G401 (cell line): Measurements from ENCODE around the gene PRPF40B. TPM values are rescaled to one million over a fixed set of nuclear protein-coding genes. Genes with fewer than 3 reads are reported as not detected.
A peak's percentile ranks its signal among the peaks of the same experiment; 100 is the strongest.

Source experiments
- DNase-seq: peaks from one replicate; pipeline ENCODE4 v3.0.0-alpha.2; 2015; ENCODE audit warnings: low spot score
- in situ Hi-C: cut with HindIII; loops from 2 replicates; pipeline ENCODE4 v1.10.0; 2016; ENCODE audit warnings: low sequenced_read_pairs, mixed read lengths
- total RNA-seq: library from RNA; depleted of rRNA; stranded (reverse); fragments of >200 nt; shearing (Covaris generic); gene quantifications from 2 replicates; pipeline ENCODE4 v1.2.3, GENCODE V29; 2014; rRNA removed

The PRPF40B gene
- total RNA-seq, 1 experiment from 2014 or later = 11.2 TPM

DNA sequence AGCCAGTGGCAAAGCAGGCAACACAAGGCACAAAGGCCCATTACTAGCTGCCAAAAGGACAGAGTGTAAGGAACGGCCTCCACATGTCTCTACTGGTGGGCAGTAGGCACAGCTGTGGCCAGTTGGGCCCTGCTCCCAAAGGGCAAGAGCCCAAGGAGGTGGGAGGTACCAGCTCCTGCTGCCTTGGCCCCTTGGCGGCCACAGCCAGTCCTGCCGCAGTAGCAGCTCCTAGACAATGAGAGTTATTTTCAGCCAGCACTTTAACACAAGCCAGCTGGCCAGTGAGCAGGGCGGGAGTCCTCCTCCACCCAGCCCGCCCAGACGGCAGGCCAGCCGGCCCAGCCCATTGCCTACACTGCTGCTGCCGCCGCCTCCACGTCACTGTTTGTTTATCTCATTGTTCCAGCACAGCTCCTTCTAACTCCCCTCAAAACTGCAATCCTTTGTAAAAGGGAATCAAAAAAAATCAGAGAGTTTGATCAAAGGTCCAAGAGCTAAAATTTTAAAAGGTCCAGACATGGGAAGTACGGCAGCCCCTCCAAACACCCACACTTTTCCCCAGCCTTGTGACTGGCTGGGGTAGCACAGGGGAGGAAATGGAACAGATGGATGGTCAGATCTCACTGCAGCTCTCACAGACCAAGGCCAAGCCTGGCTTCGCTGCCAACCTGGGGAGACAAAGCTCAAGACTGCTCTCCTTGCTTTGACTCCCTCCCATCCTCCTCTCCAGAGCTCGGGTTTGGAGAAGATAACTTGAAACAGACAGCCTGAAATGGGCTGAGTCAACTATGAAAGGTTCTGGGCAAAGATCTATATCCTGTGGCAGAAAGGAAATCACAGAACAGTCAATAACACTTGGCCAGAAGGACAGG lies 50.3 kb downstream of the PRPF40B start:
- in situ Hi-C loops = no loop called here
- DNase-seq = peak; percentile 97

DNA sequence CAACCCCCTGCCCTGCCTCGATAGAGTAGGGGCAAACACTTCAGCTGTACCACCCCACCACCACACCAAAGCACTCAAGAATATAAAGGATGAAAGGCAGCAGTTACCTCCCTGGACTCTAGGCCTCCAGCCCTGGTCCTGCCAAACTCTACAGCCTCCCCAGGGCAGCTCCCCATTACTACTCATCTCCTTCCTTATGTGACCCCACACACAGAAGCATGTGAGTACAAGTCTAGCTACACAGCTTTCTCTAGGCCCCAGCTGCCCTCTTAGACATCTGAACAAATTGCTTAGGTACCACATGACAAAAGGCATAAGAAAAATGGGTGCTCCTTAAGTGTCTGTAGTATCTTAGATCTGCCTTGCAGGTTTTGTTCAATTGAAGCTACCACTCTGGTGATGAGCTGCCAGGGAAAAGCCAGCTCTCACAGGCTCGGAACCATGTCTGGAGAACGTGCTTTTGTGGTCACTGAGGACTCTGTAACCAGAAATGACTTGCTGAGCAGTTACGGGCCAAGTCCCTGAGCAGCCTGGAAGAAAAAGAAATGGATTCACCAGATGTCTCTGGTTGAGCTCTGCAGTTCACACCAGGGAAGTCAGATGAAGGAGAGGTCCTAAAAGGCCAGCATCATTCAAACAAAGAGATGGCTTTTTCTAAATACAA lies 51.1 kb downstream of the PRPF40B start:
- DNase-seq = peak; percentile 24
- in situ Hi-C loops = no loop called here

DNA sequence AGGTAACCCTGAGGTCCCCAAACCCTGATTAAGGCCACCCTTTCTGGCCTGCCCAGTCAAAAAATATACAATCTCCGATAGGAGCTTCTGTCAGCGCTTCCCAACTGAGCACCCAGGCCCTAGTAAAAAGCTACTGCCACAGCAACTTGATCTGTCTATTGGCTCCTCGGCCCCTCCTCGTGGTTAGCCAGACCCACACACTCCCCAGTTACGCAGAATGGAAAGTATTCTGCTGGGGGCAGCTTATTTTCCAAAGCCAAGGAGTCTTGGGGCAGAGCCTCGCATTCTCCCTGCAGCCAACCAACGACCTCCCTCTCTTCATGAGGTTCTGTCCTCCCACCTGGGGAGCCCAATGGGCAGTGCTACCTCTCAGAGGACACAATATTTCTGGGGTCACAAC lies 51.8 kb downstream of the PRPF40B start:
- in situ Hi-C loops = no loop called here
- DNase-seq = no peak

DNA sequence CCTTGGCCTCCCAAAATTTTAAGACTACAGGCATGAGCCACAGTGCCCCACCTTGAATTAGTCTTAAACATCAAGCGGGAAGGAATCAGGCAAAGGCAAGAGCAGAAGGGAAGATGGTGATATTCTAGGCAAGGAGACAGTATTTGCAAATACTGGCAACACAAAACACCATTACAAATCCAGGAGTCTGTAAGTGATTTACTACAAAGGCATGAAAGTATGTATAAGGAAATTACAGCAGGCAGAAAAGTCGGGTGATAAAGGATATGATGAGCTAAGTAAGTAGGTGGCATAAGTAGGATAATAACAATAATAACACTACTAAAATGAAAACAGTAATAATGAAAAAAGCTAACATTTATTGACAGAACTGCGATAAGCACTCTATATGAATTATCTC lies 55.4 kb downstream of the PRPF40B start:
- DNase-seq = no peak
- in situ Hi-C loops = no loop called here

DNA sequence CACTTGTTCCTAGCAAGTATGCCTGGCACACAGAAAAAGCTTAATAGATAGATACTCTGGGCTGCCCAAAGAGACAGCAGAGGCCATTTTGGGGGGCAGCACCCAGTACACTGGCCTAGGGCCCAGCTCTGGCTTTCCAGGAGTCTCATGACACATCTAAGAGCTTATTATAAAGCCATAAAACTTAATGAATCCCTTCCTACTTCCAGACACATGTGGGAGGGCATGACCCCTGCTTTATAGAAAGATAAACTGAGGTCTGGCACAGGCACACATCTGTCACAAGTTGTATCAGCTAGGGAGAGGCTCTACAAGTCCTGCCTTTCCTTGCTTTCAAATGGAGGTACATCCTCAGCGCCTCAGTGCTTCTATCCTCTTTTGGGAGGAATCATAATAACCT lies 56.7 kb downstream of the PRPF40B start:
- no peak for DNase-seq
- in situ Hi-C loops = no loop called here

DNA sequence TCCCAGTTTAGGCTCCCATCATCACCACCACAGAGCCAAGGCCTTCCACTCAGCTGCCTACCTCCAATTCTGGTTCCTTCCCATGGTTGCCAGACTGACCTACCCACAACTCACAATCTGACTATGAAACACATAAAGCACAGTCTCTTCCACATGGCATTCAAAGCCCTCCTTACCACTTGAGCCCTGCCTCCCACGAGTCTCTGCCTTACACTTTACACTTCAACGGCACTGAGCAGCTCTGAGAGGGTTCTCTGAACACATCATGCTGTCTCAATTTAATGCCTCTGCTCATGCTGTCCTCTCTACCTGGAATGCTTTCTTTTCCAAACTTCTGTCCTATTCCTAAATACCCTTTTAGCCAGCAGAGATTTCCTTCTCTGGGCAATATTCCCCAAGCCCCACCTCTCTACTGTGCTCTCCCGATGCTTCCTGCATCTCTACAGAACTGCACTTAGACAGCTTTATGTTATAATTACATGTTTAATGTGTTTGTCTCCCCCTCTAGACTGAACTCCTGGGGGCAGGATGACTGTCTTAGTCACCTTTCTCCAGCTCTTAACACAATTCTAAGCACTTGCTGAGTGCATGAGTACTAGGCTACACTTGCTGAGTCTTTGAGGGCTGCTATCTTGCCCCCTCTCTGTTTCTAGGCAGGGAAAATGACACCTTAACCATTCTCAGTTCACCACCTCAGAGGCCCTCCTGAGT lies 60.4 kb downstream of the PRPF40B start:
- DNase-seq = no peak
- in situ Hi-C loops = no loop called here

DNA sequence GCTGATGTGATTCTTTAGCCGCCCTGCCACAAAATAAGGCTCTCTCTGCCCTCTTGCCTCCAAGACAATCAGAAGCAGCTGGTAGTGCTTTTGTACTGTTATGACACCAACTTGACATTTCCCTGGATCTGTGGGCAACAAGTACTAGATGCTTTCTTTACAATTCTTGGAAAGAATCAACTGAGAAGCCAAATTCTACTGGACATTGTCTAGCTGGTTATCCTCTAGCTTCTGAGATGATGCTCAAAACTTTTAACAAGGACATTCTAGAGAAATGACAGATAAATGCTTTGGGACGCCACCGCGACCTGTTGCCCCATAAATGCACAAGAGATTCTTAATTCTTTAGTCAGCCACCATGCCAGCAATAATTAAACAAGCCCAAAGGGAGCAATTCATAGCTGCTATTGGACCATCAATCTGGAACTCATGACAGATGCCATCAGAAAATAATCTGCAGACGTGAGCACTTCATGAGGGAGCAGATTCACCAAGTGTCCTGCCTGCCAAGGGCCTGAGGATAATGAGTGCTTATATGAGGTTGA lies 61.0 kb downstream of the PRPF40B start:
- no peak for DNase-seq
- in situ Hi-C loops = no loop called here

DNA sequence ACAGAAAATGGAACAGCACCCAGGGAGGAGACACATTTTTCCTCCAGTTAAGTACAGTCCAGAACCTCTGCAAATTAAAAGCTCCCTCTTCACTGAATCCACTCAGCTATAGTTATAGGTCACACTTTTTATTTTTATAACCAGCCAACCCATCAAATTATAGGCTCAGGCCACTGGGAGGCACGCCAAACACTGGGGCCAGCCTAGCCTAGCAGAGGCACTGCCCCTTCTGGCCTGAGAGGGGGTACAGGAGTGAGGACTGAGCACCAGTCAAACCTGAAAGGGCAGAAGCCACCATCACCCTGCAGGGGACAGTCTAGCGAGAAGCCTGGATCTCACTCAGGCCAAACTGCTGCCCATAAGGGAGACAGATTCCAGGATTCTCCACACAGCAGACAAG lies 64.6 kb downstream of the PRPF40B start:
- DNase-seq = no peak
- in situ Hi-C loops = no loop called here

DNA sequence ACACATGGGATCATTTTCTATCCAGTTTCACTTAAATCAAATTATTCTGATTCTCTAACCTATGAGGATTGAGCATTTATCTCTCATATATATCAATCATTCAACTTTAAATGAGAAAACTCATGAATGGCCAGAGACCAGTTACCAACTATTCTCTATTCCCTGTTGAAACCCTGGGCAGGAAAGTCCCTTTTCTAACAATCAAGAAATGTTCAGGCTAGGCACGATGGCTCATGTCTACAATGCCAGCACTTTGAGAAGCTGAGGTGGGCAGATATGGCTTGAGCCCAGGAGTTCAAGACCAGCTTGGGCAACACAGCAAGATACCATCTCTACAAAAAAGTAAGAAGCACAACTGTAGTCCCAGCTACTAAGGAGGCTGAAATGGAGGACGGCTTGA lies 65.9 kb downstream of the PRPF40B start:
- in situ Hi-C loops = no loop called here
- DNase-seq = no peak

DNA sequence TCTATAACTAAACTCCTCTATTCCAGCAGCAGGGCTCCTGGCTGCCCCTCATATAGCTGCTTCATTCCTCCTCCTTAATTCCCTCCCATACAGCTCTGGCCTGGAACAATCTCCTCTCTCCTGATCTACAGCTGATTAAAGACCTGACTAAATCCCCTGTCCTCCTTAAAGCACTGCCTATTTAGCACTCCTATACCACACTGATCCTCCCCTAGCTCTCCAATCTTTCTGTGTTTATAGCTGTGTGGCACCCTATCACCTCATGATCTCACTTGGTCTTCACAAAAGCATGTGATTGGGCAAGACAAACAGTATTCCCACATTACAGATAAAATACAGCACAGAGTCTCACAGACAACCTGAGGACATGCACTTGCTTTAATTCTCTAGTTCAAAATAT lies 66.4 kb downstream of the PRPF40B start:
- in situ Hi-C loops = no loop called here

DNA sequence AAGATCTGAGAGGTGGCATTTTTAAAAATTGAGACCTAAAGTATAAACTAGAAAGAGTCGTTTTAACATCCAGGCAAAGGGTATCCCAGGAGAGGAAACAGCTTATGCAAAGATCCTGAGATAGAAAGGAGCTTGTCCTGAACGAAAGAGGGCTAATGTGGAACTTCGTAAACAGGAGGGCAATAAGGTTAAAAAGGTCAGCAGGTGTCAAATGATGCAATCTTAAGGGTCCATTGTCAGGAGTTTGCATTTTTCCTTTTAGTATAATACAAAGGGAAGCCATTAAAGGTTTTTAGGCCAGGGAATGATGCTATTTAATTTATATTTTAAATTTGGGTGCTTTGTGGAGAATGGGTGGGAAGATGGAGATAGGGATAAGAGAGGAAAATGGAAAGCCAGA lies 69.5 kb downstream of the PRPF40B start:
- in situ Hi-C loops = no loop called here
- DNase-seq = no peak

More for the DNA sequence above, 66.4 kb downstream of the PRPF40B start:
- no peak for DNase-seq

DNA sequence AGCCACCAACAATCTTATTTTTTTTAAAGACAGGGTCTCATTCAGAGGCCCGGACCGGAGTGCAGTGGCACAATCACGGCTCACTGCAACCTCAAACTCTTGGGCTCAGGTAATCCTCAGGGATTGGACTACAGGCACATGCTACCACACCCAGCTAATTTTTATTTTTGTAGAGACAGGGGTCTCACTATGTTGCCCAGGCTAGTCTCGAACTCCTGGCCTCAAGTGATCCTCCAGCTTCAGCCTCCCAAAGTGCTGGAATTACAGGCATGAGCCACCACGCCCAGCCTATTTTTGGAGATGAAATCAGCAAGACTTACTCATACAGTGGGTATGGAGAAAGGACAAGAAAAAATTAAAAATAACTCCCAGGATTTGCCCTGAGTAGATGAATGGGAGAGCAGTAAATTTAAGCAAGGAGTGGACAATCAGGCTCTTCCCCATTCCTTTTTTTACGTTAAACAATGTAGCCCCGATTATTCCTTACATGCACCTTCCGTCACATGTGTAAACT lies 70.6 kb downstream of the PRPF40B start:
- in situ Hi-C loops = no loop called here
- DNase-seq = no peak

Other genes starting within 250 kb of the PRPF40B start
- 1.7 TPM in 2 replicates for gene KCNH3, start 84.5 kb upstream of the PRPF40B start, total RNA-seq
- gene MCRS1, start 55.4 kb upstream of the PRPF40B start, total RNA-seq = 143 and 148 TPM in 2 replicates
- gene FAM186B, start 17.9 kb upstream of the PRPF40B start, total RNA-seq = 0.06 TPM in 1 of 2 replicates, not detected in the other
- 9.8 and 12.1 TPM in 2 replicates for gene FMNL3, start 83.8 kb downstream of the PRPF40B start, total RNA-seq
- 235 and 267 TPM in 2 replicates for gene TMBIM6, start 118.0 kb downstream of the PRPF40B start, total RNA-seq
- gene NCKAP5L, start 204.9 kb downstream of the PRPF40B start, total RNA-seq = 11.4 and 17.0 TPM in 2 replicates
- gene BCDIN3D, start 219.5 kb downstream of the PRPF40B start, total RNA-seq = 1.9 and 2.8 TPM in 2 replicates